Measurements from ENCODE around the gene SLC1A1.

The SLC1A1 gene

DNA sequence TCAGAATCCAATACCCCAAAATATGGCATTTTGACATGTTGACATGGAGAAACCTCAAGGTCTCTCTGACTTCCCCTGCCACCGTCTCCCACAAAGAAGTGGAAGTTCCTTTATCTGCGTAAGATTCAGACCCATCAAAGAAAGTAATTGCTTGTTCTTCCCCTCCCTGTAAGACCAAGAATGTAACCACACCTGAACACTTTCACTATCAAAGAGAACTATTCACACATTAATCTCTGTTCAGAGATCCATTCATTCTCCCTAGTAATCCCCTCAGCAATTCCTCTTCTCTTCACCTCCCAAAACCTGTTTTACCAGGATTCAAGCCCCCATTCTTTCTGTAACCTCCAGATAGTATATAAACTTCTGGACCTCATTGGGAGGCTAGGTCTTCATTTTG is 4.1 kb upstream of the SLC1A1 start:
- Histone ChIP-seq H3K9me3 (ENCODE audit: low read depth, low read length) (no peaks in the 10 kb centered on the region), H3K9ac (ENCODE audit: insufficient read length) (no peak overlapping the region), H3K27ac (no peak overlapping the region), H3K4me3 (no peak overlapping the region), H3K36me3 (ENCODE audit: insufficient read depth, low read length) (no peaks in the 10 kb centered on the region)
- TF ChIP-seq EZH2 (IDR thresholded peaks at IDR 0.05) (no peak), POLR2AphosphoS5 (IDR thresholded peaks at IDR 0.05; ENCODE audit: borderline replicate concordance, low read depth, low read length) (no peak), FOXP2 (optimal IDR thresholded peaks at IDR 0.05; ENCODE audit: control extremely low read depth, extremely low read length, insufficient read depth) (no peak)
- DNase-seq (ENCODE audit: low read depth, low spot score) = no peak

- TF ChIP-seq EZH2 (IDR thresholded peaks at IDR 0.05) = no peak
- peak overlapping the region; percentile 93 for H3K4me3 ChIP-seq
- DNase-seq (ENCODE audit: low read depth, low spot score) = no peak
- H3K9ac ChIP-seq (ENCODE audit: insufficient read length) = peak overlapping the region; percentile 59
- H3K27ac ChIP-seq = no peak overlapping the region
- no peaks in the 10 kb centered on the region for H3K36me3 ChIP-seq (ENCODE audit: insufficient read depth, low read length)
- no peaks in the 10 kb centered on the region for H3K9me3 ChIP-seq (ENCODE audit: low read depth, low read length)
Observed at GRCh38 chr9:4489562-4489918, 728 bp upstream of the SLC1A1 start.

- H3K36me3 ChIP-seq (ENCODE audit: insufficient read depth, low read length) = no peaks in the 10 kb centered on the region
- no peak for DNase-seq (ENCODE audit: low read depth, low spot score)
- TF ChIP-seq POLR2AphosphoS5 (IDR thresholded peaks at IDR 0.05; ENCODE audit: borderline replicate concordance, low read depth, low read length) (no peak), EZH2 (IDR thresholded peaks at IDR 0.05) (no peak), FOXP2 (optimal IDR thresholded peaks at IDR 0.05; ENCODE audit: control extremely low read depth, extremely low read length, insufficient read depth) (no peak)
- H3K27ac ChIP-seq = no peak overlapping the region
- H3K4me3 ChIP-seq = peak overlapping the region; percentile 93
- H3K9ac ChIP-seq (ENCODE audit: insufficient read length) = peak overlapping the region; percentile 66
- no peaks in the 10 kb centered on the region for H3K9me3 ChIP-seq (ENCODE audit: low read depth, low read length)
Observed at GRCh38 chr9:4490705-4491625, 697 bp downstream of the SLC1A1 start.

DNA sequence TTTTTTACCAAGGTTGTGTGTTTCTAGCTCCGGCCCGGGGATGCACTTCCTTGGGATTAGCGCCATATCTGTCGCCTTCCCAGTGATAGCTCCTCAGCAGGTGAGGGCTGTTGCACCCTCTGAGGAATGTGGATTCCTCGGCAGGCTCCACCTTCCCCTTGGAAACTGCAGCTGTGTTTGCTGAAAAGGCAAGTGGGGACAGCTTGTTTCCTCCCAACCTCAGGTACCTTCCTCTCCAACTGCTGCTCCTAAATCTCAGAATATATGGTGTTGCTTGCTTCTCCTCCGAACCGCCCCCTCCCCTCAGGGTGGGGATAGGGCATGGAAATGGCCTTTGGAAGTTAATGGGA is 1.3 kb downstream of the SLC1A1 start:
- DNase-seq (ENCODE audit: low read depth, low spot score) = no peak
- H3K36me3 ChIP-seq (ENCODE audit: insufficient read depth, low read length) = no peaks in the 10 kb centered on the region
- TF ChIP-seq FOXP2 (optimal IDR thresholded peaks at IDR 0.05; ENCODE audit: control extremely low read depth, extremely low read length, insufficient read depth) = no peak
- TF ChIP-seq EZH2 (IDR thresholded peaks at IDR 0.05) = no peak
- no peak for TF ChIP-seq POLR2AphosphoS5 (IDR thresholded peaks at IDR 0.05; ENCODE audit: borderline replicate concordance, low read depth, low read length)
- no peaks in the 10 kb centered on the region for H3K9me3 ChIP-seq (ENCODE audit: low read depth, low read length)
- peak overlapping the region; percentile 93 for H3K4me3 ChIP-seq
- no peak overlapping the region for H3K9ac ChIP-seq (ENCODE audit: insufficient read length)
- no peak overlapping the region for H3K27ac ChIP-seq

GRCh38 chr9:4494332-4494731 is 4.1 kb downstream of the SLC1A1 start:
- H3K4me3 ChIP-seq = no peak overlapping the region
- no peak overlapping the region for H3K27ac ChIP-seq
- no peak for TF ChIP-seq FOXP2 (optimal IDR thresholded peaks at IDR 0.05; ENCODE audit: control extremely low read depth, extremely low read length, insufficient read depth)
- no peak for TF ChIP-seq POLR2AphosphoS5 (IDR thresholded peaks at IDR 0.05; ENCODE audit: borderline replicate concordance, low read depth, low read length)
- TF ChIP-seq EZH2 (IDR thresholded peaks at IDR 0.05) = no peak
- no peaks in the 10 kb centered on the region for H3K9me3 ChIP-seq (ENCODE audit: low read depth, low read length)
- no peak for DNase-seq (ENCODE audit: low read depth, low spot score)
- H3K36me3 ChIP-seq (ENCODE audit: insufficient read depth, low read length) = no peaks in the 10 kb centered on the region
- no peak overlapping the region for H3K9ac ChIP-seq (ENCODE audit: insufficient read length)

DNA sequence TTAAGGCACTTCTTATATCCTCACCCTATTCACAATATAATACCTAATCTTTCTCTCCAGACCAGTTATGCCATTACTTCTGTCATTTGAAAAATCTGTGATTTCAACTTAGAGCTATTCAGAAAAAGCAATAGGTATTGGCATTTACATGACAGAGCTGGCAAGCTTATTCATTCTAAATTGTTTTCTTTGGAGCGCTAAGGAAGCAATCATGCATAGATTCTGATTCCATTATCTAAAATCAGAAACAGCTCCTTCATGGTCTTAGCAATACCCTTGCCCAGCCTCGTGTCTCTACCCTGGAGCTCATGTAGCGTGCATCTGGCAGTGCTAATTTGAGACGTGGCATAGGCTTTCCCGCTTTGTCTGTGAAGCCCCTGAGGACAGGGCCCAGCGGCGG is 4.5 kb downstream of the SLC1A1 start:
- DNase-seq (ENCODE audit: low read depth, low spot score) = no peak
- H3K9ac ChIP-seq (ENCODE audit: insufficient read length) = no peak overlapping the region
- no peak overlapping the region for H3K4me3 ChIP-seq
- TF ChIP-seq FOXP2 (optimal IDR thresholded peaks at IDR 0.05; ENCODE audit: control extremely low read depth, extremely low read length, insufficient read depth) (no peak), POLR2AphosphoS5 (IDR thresholded peaks at IDR 0.05; ENCODE audit: borderline replicate concordance, low read depth, low read length) (no peak), EZH2 (IDR thresholded peaks at IDR 0.05) (no peak)
- H3K27ac ChIP-seq = no peak overlapping the region
- H3K9me3 ChIP-seq (ENCODE audit: low read depth, low read length) = no peaks in the 10 kb centered on the region
- H3K36me3 ChIP-seq (ENCODE audit: insufficient read depth, low read length) = no peaks in the 10 kb centered on the region

GRCh38 chr9:4495537-4495936 is 5.3 kb downstream of the SLC1A1 start:
- Histone ChIP-seq H3K9ac (ENCODE audit: insufficient read length) (no peak overlapping the region), H3K36me3 (ENCODE audit: insufficient read depth, low read length) (no peaks in the 10 kb centered on the region), H3K27ac (no peak overlapping the region), H3K4me3 (no peak overlapping the region), H3K9me3 (ENCODE audit: low read depth, low read length) (no peaks in the 10 kb centered on the region)
- no peak for DNase-seq (ENCODE audit: low read depth, low spot score)
- TF ChIP-seq FOXP2 (optimal IDR thresholded peaks at IDR 0.05; ENCODE audit: control extremely low read depth, extremely low read length, insufficient read depth) (no peak), EZH2 (IDR thresholded peaks at IDR 0.05) (no peak), POLR2AphosphoS5 (IDR thresholded peaks at IDR 0.05; ENCODE audit: borderline replicate concordance, low read depth, low read length) (no peak)

DNA sequence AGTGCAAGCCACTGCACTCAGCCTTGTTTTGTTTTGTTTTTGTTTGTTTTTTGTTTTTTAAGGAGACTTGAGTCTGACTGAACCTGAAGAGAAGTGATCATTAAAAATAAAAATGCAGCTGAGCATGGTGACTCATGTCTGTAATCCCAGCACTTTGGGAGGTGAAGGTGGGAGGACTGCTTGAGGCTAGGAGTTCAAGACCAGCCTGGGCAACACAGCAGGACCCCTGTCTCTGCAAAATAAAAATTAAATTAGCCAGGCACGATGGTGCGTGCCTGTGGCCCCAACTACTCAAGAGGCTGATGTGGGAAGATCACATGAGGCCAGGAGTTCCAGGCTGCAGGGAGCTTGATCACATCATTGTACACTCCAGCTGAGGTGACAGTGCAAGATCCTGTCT is 6.2 kb downstream of the SLC1A1 start:
- no peak for DNase-seq (ENCODE audit: low read depth, low spot score)
- H3K27ac ChIP-seq = no peak overlapping the region
- no peak overlapping the region for H3K4me3 ChIP-seq
- H3K9me3 ChIP-seq (ENCODE audit: low read depth, low read length) = no peaks in the 10 kb centered on the region
- H3K9ac ChIP-seq (ENCODE audit: insufficient read length) = no peak overlapping the region
- TF ChIP-seq FOXP2 (optimal IDR thresholded peaks at IDR 0.05; ENCODE audit: control extremely low read depth, extremely low read length, insufficient read depth) (no peak), POLR2AphosphoS5 (IDR thresholded peaks at IDR 0.05; ENCODE audit: borderline replicate concordance, low read depth, low read length) (no peak), EZH2 (IDR thresholded peaks at IDR 0.05) (no peak)
- no peaks in the 10 kb centered on the region for H3K36me3 ChIP-seq (ENCODE audit: insufficient read depth, low read length)

DNA sequence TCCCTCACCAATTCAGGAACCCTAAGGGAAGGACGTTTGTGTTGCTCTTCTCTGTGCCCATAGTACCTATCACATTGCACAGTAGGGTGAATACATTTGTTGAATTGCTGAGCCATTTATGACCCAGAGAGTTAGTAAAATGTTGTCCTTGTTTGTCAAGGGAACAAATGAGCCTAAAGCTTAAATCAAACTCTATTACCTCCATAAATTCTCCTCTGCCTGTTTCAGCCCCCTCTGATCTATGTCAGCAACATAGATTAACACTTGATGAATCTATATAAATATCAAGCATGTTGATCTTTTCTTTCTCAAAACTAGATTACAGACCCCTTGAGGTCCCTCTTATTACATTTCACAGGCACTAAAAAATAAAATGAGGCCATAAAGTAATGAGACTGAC is 7.1 kb downstream of the SLC1A1 start:
- no peak overlapping the region for H3K27ac ChIP-seq
- H3K36me3 ChIP-seq (ENCODE audit: insufficient read depth, low read length) = no peaks in the 10 kb centered on the region
- no peak overlapping the region for H3K9ac ChIP-seq (ENCODE audit: insufficient read length)
- H3K4me3 ChIP-seq = no peak overlapping the region
- DNase-seq (ENCODE audit: low read depth, low spot score) = no peak
- TF ChIP-seq POLR2AphosphoS5 (IDR thresholded peaks at IDR 0.05; ENCODE audit: borderline replicate concordance, low read depth, low read length) (no peak), FOXP2 (optimal IDR thresholded peaks at IDR 0.05; ENCODE audit: control extremely low read depth, extremely low read length, insufficient read depth) (no peak), EZH2 (IDR thresholded peaks at IDR 0.05) (no peak)
- no peaks in the 10 kb centered on the region for H3K9me3 ChIP-seq (ENCODE audit: low read depth, low read length)
